H9 (cell line): ENCODE measurements around the gene KIAA2012. TPM values are rescaled to one million over a fixed set of nuclear protein-coding genes. Genes with fewer than 3 reads are reported as not detected.

ENCODE experiments used
- DNase-seq: peaks from one replicate; pipeline ENCODE4 v3.0.0-alpha.2; 2017
- H2AFZ ChIP-seq: one replicate; pipeline ENCODE4 v1.6.1; 2013; ENCODE audit warnings: mild to moderate bottlenecking, low read length, control low read depth, moderate library complexity
- H2AK5ac ChIP-seq: 2 replicates; pipeline ENCODE4 v1.6.1; 2013; ENCODE audit warnings: low read length, control low read depth, mixed read lengths; ENCODE audit not compliant: insufficient read length
- H2BK120ac ChIP-seq: one replicate; pipeline ENCODE4 v1.6.1; 2013; ENCODE audit warnings: low read depth, mild to moderate bottlenecking, low read length, control low read depth, inconsistent platforms; ENCODE audit not compliant: poor library complexity, severe bottlenecking
- H2BK12ac ChIP-seq: 2 replicates; pipeline ENCODE4 v1.6.1; 2013; ENCODE audit warnings: low read length, control low read depth, mixed read lengths, low read depth; ENCODE audit not compliant: insufficient read length
- H2BK15ac ChIP-seq: 2 replicates; pipeline ENCODE4 v1.6.1; 2013; ENCODE audit warnings: low read depth, low read length, control low read depth
- H2BK20ac ChIP-seq: one replicate; pipeline ENCODE4 v1.6.1; 2013; ENCODE audit warnings: low read depth, mild to moderate bottlenecking, low read length, control low read depth, inconsistent platforms; ENCODE audit not compliant: poor library complexity, severe bottlenecking
- H2BK5ac ChIP-seq: 2 replicates; pipeline ENCODE4 v1.6.1; 2013; ENCODE audit warnings: low read length, control low read depth, mixed read lengths; ENCODE audit not compliant: insufficient read length
- H3K14ac ChIP-seq: 2 replicates; pipeline ENCODE4 v1.6.1; 2013; ENCODE audit warnings: low read length, control low read depth; ENCODE audit not compliant: insufficient read depth
- H3K18ac ChIP-seq: 2 replicates; pipeline ENCODE4 v1.6.1; 2013; ENCODE audit warnings: low read depth, mild to moderate bottlenecking, mixed read lengths, low read length, control low read depth; ENCODE audit not compliant: insufficient read length
- H3K23ac ChIP-seq: 2 replicates; pipeline ENCODE4 v1.6.1; 2013; ENCODE audit warnings: low read length, control low read depth, mixed read lengths, low read depth; ENCODE audit not compliant: insufficient read length
- H3K23me2 ChIP-seq: 2 replicates; pipeline ENCODE4 v1.6.1; 2013; ENCODE audit warnings: low read depth, mild to moderate bottlenecking, mixed read lengths, low read length, control low read depth; ENCODE audit not compliant: insufficient read length, poor library complexity, severe bottlenecking
- H3K27ac ChIP-seq: 2 replicates; pipeline ENCODE4 v1.5.1; 2013; ENCODE audit warnings: low read length, control low read depth, mixed read lengths, low read depth; ENCODE audit not compliant: insufficient read length
- H3K27me3 ChIP-seq: 2 replicates; pipeline ENCODE4 v1.6.1; 2013; ENCODE audit warnings: low read length, control low read depth, inconsistent platforms; ENCODE audit not compliant: insufficient read depth
- H3K4ac ChIP-seq: 2 replicates; pipeline ENCODE4 v1.6.1; 2013; ENCODE audit warnings: low read depth, mild to moderate bottlenecking, control low read depth, inconsistent platforms, low read length, moderate library complexity
- H3K4me1 ChIP-seq: 2 replicates; pipeline ENCODE4 v1.6.1; 2013; ENCODE audit warnings: low read length, control low read depth, inconsistent platforms; ENCODE audit not compliant: insufficient read depth
- H3K4me2 ChIP-seq: 2 replicates; pipeline ENCODE4 v1.6.1; 2013; ENCODE audit warnings: low read length, control low read depth, mixed read lengths; ENCODE audit not compliant: insufficient read length, insufficient read depth
- H3K56ac ChIP-seq: 2 replicates; pipeline ENCODE4 v1.6.1; 2013; ENCODE audit warnings: low read depth, mild to moderate bottlenecking, mixed read lengths, low read length, control low read depth; ENCODE audit not compliant: insufficient read length
- H3K79me1 ChIP-seq: 2 replicates; pipeline ENCODE4 v1.6.1; 2013; ENCODE audit warnings: low read depth, mild to moderate bottlenecking, moderate library complexity, low read length, control low read depth, inconsistent platforms; ENCODE audit not compliant: insufficient read depth, poor library complexity, severe bottlenecking
- H3K79me2 ChIP-seq: 2 replicates; pipeline ENCODE4 v1.6.1; 2013; ENCODE audit warnings: low read length, control low read depth, inconsistent platforms; ENCODE audit not compliant: insufficient read depth
- H3K9ac ChIP-seq: 2 replicates; pipeline ENCODE4 v1.6.1; 2013; ENCODE audit warnings: low read length, control low read depth, mixed read lengths; ENCODE audit not compliant: insufficient read length; ENCODE audit errors: extremely low read depth
- H3K9me3 ChIP-seq: one replicate; pipeline ENCODE4 v1.6.1; 2013; ENCODE audit warnings: low read depth, low read length, inconsistent platforms; ENCODE audit not compliant: control insufficient read depth
- H3T11ph ChIP-seq: one replicate; pipeline ENCODE4 v1.6.1; 2013; ENCODE audit warnings: mild to moderate bottlenecking, low read length, control low read depth, inconsistent platforms
- H4K20me1 ChIP-seq: one replicate; pipeline ENCODE4 v1.6.1; 2013; ENCODE audit not compliant: control insufficient read depth, insufficient read length, insufficient read depth
- H4K5ac ChIP-seq: 2 replicates; pipeline ENCODE4 v1.6.1; 2013; ENCODE audit warnings: low read depth, mild to moderate bottlenecking, mixed read lengths, low read length, control low read depth; ENCODE audit not compliant: insufficient read length
- H4K8ac ChIP-seq: replicated peaks from 2 replicates; pipeline ENCODE4 v1.6.1; 2013; ENCODE audit warnings: low read length, control low read depth, mixed read lengths, low read depth; ENCODE audit not compliant: insufficient read length
- H4K91ac ChIP-seq: 2 replicates; pipeline ENCODE4 v1.6.1; 2013; ENCODE audit warnings: low read depth, mild to moderate bottlenecking, moderate library complexity, mixed read lengths, low read length, control low read depth; ENCODE audit not compliant: insufficient read length
- H3K27ac Mint-ChIP-seq, 3 experiments: 2 replicates in 2 of 3; 3 replicates in 1 of 3; pipeline ENCODE4 v1.8.0; 2020 to 2021; ENCODE audit warnings: mixed read lengths in 3 of 3, mild to moderate bottlenecking in 1 of 3, moderate library complexity in 1 of 3
- H3K27me3 Mint-ChIP-seq: 2 replicates; pipeline ENCODE4 v1.8.0; 2021; ENCODE audit warnings: low read depth, mild to moderate bottlenecking, moderate library complexity, mixed read lengths
- H3K36me3 Mint-ChIP-seq, 3 experiments: 2 replicates in 2 of 3; 3 replicates in 1 of 3; pipeline ENCODE4 v1.8.0; 2020 to 2021; ENCODE audit warnings: low read depth in 3 of 3, mixed read lengths in 3 of 3; ENCODE audit not compliant: insufficient read depth in 1 of 3
- H3K4me1 Mint-ChIP-seq, 2 experiments: 2 replicates each; pipeline ENCODE4 v1.8.0; 2020; ENCODE audit warnings: mixed read lengths in 2 of 2
- H3K4me3 Mint-ChIP-seq, 2 experiments: 2 replicates in 1 of 2; 3 replicates in 1 of 2; pipeline ENCODE4 v1.8.0; 2020 to 2021; ENCODE audit warnings: mild to moderate bottlenecking in 2 of 2, mixed read lengths in 2 of 2, moderate library complexity in 1 of 2
- H3K9me3 Mint-ChIP-seq, 2 experiments: 2 replicates in 1 of 2; 3 replicates in 1 of 2; pipeline ENCODE4 v1.8.0; 2020; ENCODE audit warnings: mild to moderate bottlenecking in 2 of 2, mixed read lengths in 2 of 2, moderate library complexity in 1 of 2
- WGBS: extraction: QIAGEN DNeasy Blood & Tissue Kit; methylation state at CpG from one replicate; pipeline ENCODE4 v1.1.7; 2013; ENCODE audit warnings: missing lambda C conversion rate, low lambda C conversion rate, mixed read lengths; ENCODE audit not compliant: insufficient read length; ENCODE audit errors: extremely low coverage; 5-methylcytosine and 5-hydroxymethylcytosine counted together
- total RNA-seq: library from RNA; stranded (reverse); gene quantifications from 2 replicates; pipeline ENCODE4 v1.2.1, GENCODE V29; 2021
- TF ChIP-seq, protein P1 (sequence below): fragments of 200-600 bp; sonication (generic); conservative IDR thresholded peaks from 3 replicates; pipeline ENCODE4 v1.8.0; 2021; ENCODE audit warnings: antibody characterized with exemption, mild to moderate bottlenecking

The KIAA2012 gene
- total RNA-seq, 1 experiment from 2014 or later, result not detected

DNA sequence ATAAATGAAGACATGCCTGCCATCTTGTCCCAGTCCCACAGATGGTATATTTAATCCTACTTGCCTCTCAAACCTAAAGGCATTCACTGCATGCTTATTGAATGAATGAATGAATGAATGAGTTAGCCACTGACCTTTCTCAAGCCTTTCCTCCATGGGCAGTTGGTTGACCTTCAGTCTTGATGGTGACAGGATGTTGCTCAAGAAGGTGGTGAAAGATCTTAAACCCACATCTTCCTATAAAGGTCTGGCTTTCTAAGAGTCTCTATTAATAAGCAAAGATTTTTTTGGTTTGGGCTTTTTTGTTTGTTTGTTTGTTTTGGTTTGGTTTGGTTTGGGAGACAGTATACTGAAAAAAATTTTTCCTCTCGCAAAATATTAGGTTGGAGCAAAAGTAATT lies 41.7 kb downstream of the KIAA2012 start:
- H4K8ac ChIP-seq, result no peak overlapping the region
- H3K27ac ChIP-seq, result no peak overlapping the region
- H3K79me1 ChIP-seq, result no peaks in the 10 kb centered on the region
- no peak overlapping the region for H3K18ac ChIP-seq
- H2BK15ac ChIP-seq, result no peak overlapping the region
- no peak overlapping the region for H3K4me3 Mint-ChIP-seq
- H3K79me2 ChIP-seq, result no peaks in the 10 kb centered on the region
- H3K27me3 Mint-ChIP-seq, result no peaks in the 10 kb centered on the region
- H4K91ac ChIP-seq, result no peak overlapping the region
- peaks cover 0 to under 1% (median 0%) of the 10 kb centered on the region in 3 experiments; a peak in 1 of 7 replicates for H3K36me3 Mint-ChIP-seq
- no peak overlapping the region for H2AK5ac ChIP-seq
- H3K4me1 Mint-ChIP-seq, result peaks cover 25 to 33% of the 10 kb centered on the region in 2 experiments
- H4K5ac ChIP-seq, result no peak overlapping the region
- no peak overlapping the region for H2AFZ ChIP-seq
- H3K9me3 ChIP-seq, result no peaks in the 10 kb centered on the region
- H2BK5ac ChIP-seq, result no peak overlapping the region
- no peak overlapping the region for H3K9ac ChIP-seq
- H3K14ac ChIP-seq, result no peak overlapping the region
- no peak overlapping the region for H3K4ac ChIP-seq
- H3K4me2 ChIP-seq, result no peak overlapping the region
- H3K27me3 ChIP-seq, result no peaks in the 10 kb centered on the region; the same call in 1 of the 2 replicates
- TF ChIP-seq, protein P1, sequence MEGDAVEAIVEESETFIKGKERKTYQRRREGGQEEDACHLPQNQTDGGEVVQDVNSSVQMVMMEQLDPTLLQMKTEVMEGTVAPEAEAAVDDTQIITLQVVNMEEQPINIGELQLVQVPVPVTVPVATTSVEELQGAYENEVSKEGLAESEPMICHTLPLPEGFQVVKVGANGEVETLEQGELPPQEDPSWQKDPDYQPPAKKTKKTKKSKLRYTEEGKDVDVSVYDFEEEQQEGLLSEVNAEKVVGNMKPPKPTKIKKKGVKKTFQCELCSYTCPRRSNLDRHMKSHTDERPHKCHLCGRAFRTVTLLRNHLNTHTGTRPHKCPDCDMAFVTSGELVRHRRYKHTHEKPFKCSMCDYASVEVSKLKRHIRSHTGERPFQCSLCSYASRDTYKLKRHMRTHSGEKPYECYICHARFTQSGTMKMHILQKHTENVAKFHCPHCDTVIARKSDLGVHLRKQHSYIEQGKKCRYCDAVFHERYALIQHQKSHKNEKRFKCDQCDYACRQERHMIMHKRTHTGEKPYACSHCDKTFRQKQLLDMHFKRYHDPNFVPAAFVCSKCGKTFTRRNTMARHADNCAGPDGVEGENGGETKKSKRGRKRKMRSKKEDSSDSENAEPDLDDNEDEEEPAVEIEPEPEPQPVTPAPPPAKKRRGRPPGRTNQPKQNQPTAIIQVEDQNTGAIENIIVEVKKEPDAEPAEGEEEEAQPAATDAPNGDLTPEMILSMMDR, result no peak
- H3K23me2 ChIP-seq, result no peaks in the 10 kb centered on the region
- no peak overlapping the region for H2BK20ac ChIP-seq
- no peak for DNase-seq
- H2BK120ac ChIP-seq, result no peak overlapping the region
- H3T11ph ChIP-seq, result no peak overlapping the region
- no peaks in the 10 kb centered on the region; the same call in none of the 2 replicates for H3K4me1 ChIP-seq
- H3K9me3 Mint-ChIP-seq, result peaks cover under 1 to 5% of the 10 kb centered on the region in 2 experiments; a peak in 4 of 5 replicates
- H3K56ac ChIP-seq, result no peak overlapping the region
- H3K23ac ChIP-seq, result no peak overlapping the region
- no peak overlapping the region for H3K27ac Mint-ChIP-seq
- no CpG with 5 or more reads among the region's 1 CpG for WGBS
- H2BK12ac ChIP-seq, result no peak overlapping the region
- H4K20me1 ChIP-seq, result no peaks in the 10 kb centered on the region
